HEK293 (cell line): ENCODE measurements around the gene IGF1R.

Experiments used
- ZNF10 ChIP-seq: fragments of 450-650 bp; formaldehyde crosslinking; IDR thresholded peaks from 2 replicates; pipeline ENCODE4 v1.5.1; 2017; ENCODE audit warnings: missing biosample characterization, missing genetic modification characterization
- ZNF23 ChIP-seq: fragments of 450-650 bp; formaldehyde crosslinking; IDR thresholded peaks from 2 replicates; pipeline ENCODE4 v1.5.1; 2016; ENCODE audit warnings: missing biosample characterization, missing genetic modification characterization, borderline replicate concordance

GRCh38 chr15:99006146-99006545 lies 357.8 kb downstream of the IGF1R start:
- no peak for TF ChIP-seq ZNF10
- no peak for TF ChIP-seq ZNF23 (tag by site-specific recombination)
